NT2/D1 (cell line): Measurements from ENCODE around the gene CHPT1.

Experiments used
- SUZ12 ChIP-seq: IDR thresholded peaks from 2 replicates; pipeline ENCODE4 v1.6.1; 2011; ENCODE audit not compliant: insufficient read length, insufficient read depth; ENCODE audit errors: extremely low read depth
- YY1 ChIP-seq: IDR thresholded peaks from 2 replicates; pipeline ENCODE4 v1.6.1; 2011; ENCODE audit not compliant: insufficient read length, insufficient read depth
- ZNF274 ChIP-seq: IDR thresholded peaks from 2 replicates; pipeline ENCODE4 v1.6.1; 2011; ENCODE audit warnings: mild to moderate bottlenecking, low read depth, low read length

DNA sequence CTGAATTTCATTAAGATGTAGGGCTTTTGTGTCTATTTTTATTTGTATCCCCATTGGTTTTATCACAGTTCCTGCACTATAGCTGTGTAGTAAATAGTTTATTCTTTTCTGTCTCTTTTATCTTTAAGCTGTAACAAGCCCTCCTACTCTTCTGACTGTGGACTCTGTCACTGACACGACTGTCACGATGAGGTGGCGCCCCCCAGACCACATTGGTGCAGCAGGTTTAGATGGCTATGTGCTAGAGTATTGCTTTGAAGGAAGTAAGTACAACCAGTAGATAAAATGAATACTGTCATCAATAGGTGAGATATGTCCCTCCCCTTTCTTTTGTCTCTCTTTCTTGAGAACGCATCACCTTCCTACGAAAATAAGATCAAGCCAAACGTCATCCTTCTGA lies 34.1 kb upstream of the CHPT1 start:
- TF ChIP-seq YY1 (no peak), SUZ12 (no peak), ZNF274 (no peak)
